WTC11 (cell line): Measurements from ENCODE around the gene ARV1. TPM values are rescaled to one million over a fixed set of nuclear protein-coding genes. Genes with fewer than 3 reads are reported as not detected.

Experiments
- ATAC-seq: fragments of 200-7000 bp; cut with Tn5 transposase; 2 replicates; pipeline ENCODE4 v1.10.0; 2021; ENCODE audit warnings: mild to moderate bottlenecking, moderate library complexity
- CTCF ChIA-PET: fragments of 300-600 bp; sonication (Branson Sonifier 250); formaldehyde crosslinking; loops from one replicate; lab custom pipeline; 2021; ENCODE audit warnings: antibody characterized with exemption; lab: Charles Lee
- POLR2A ChIA-PET: fragments of 350-600 bp; sonication (Branson Sonifier 250); formaldehyde crosslinking; loops from one replicate; lab custom pipeline; 2021; ENCODE audit warnings: antibody characterized with exemption; lab: Charles Lee
- DNase-seq: peaks from one replicate; pipeline ENCODE4 v3.0.0; 2021; ENCODE audit warnings: low spot score
- H3K27ac Mint-ChIP-seq: 2 replicates; pipeline ENCODE4 v1.8.0; 2021; ENCODE audit warnings: mixed read lengths
- H3K27me3 Mint-ChIP-seq: 2 replicates; pipeline ENCODE4 v1.8.0; 2021; ENCODE audit warnings: low read depth, mild to moderate bottlenecking, moderate library complexity, mixed read lengths
- H3K36me3 Mint-ChIP-seq: 2 replicates; pipeline ENCODE4 v1.8.0; 2021; ENCODE audit warnings: mixed read lengths
- H3K4me1 Mint-ChIP-seq: 2 replicates; pipeline ENCODE4 v1.8.0; 2022; ENCODE audit warnings: mixed read lengths
- H3K4me3 Mint-ChIP-seq: 2 replicates; pipeline ENCODE4 v1.8.0; 2021; ENCODE audit warnings: mild to moderate bottlenecking, moderate library complexity, mixed read lengths
- H3K9me3 Mint-ChIP-seq: 2 replicates; pipeline ENCODE4 v1.8.0; 2021; ENCODE audit warnings: mixed read lengths
- CBFB ChIP-seq: sonication (generic); formaldehyde crosslinking; IDR thresholded peaks from 2 replicates; pipeline ENCODE4 v1.8.1; 2022; ENCODE audit warnings: mild to moderate bottlenecking, low read depth, missing genetic modification reagents
- CDX4 ChIP-seq: fragments of 250-450 bp; sonication (Bioruptor Pico); IDR thresholded peaks from 2 replicates; pipeline ENCODE4 v1.9.0; 2021; ENCODE audit warnings: moderate library complexity, mild to moderate bottlenecking, inconsistent platforms, borderline replicate concordance
- E2F4 ChIP-seq: sonication (generic); formaldehyde crosslinking; IDR thresholded peaks from 2 replicates; pipeline ENCODE4 v1.8.1; 2022; ENCODE audit warnings: low read depth, mild to moderate bottlenecking, moderate library complexity, missing genetic modification reagents, borderline replicate concordance
- E2F5 ChIP-seq: sonication (generic); formaldehyde crosslinking; IDR thresholded peaks from 2 replicates; pipeline ENCODE4 v1.8.1; 2022; ENCODE audit warnings: mild to moderate bottlenecking, moderate library complexity, missing genetic modification reagents
- ELF4 ChIP-seq: sonication (generic); formaldehyde crosslinking; IDR thresholded peaks from 2 replicates; pipeline ENCODE4 v1.8.1; 2022; ENCODE audit warnings: low read depth, mild to moderate bottlenecking, moderate library complexity, missing genetic modification reagents
- FOXK1 ChIP-seq: sonication (generic); formaldehyde crosslinking; IDR thresholded peaks from 2 replicates; pipeline ENCODE4 v1.8.0; 2022; ENCODE audit warnings: mild to moderate bottlenecking, moderate library complexity, missing genetic modification reagents
- HMGA2 ChIP-seq: fragments of 250-450 bp; sonication (Bioruptor Pico); IDR thresholded peaks from 2 replicates; pipeline ENCODE4 v1.4.0; 2021; ENCODE audit warnings: mild to moderate bottlenecking, moderate library complexity
- JAZF1 ChIP-seq: fragments of 250-450 bp; sonication (Bioruptor Pico); IDR thresholded peaks from 2 replicates; pipeline ENCODE4 v1.9.0; 2021; ENCODE audit warnings: moderate library complexity, mild to moderate bottlenecking, inconsistent platforms
- JUN ChIP-seq: sonication (generic); formaldehyde crosslinking; IDR thresholded peaks from 2 replicates; pipeline ENCODE4 v1.8.0; 2023; ENCODE audit warnings: mild to moderate bottlenecking, missing genetic modification reagents
- NFE2L1 ChIP-seq: sonication (generic); formaldehyde crosslinking; IDR thresholded peaks from 2 replicates; pipeline ENCODE4 v1.8.1; 2023; ENCODE audit warnings: missing genetic modification reagents
- OVOL2 ChIP-seq: fragments of 250-450 bp; sonication (Bioruptor Pico); IDR thresholded peaks from 2 replicates; pipeline ENCODE4 v1.9.0; 2021; ENCODE audit warnings: mild to moderate bottlenecking, borderline replicate concordance
- PRRX2 ChIP-seq: fragments of 250-450 bp; sonication (Bioruptor Pico); IDR thresholded peaks from 2 replicates; pipeline ENCODE4 v1.8.0; 2021; ENCODE audit warnings: mild to moderate bottlenecking
- SMAD3 ChIP-seq: sonication (generic); formaldehyde crosslinking; IDR thresholded peaks from 2 replicates; pipeline ENCODE4 v1.8.0; 2022; ENCODE audit warnings: missing genetic modification reagents, mild to moderate bottlenecking, borderline replicate concordance
- TEAD1 ChIP-seq: sonication (generic); formaldehyde crosslinking; IDR thresholded peaks from 2 replicates; pipeline ENCODE4 v1.8.0; 2022; ENCODE audit warnings: mild to moderate bottlenecking, missing genetic modification reagents
- USF2 ChIP-seq: sonication (generic); formaldehyde crosslinking; IDR thresholded peaks from 2 replicates; pipeline ENCODE4 v1.8.1; 2023; ENCODE audit warnings: mild to moderate bottlenecking, missing genetic modification reagents, moderate library complexity
- ZNF121 ChIP-seq: sonication (generic); formaldehyde crosslinking; IDR thresholded peaks from 2 replicates; pipeline ENCODE4 v1.8.0; 2023; ENCODE audit warnings: missing genetic modification reagents
- ZNF232 ChIP-seq: sonication (generic); formaldehyde crosslinking; IDR thresholded peaks from 2 replicates; pipeline ENCODE4 v1.8.0; 2022; ENCODE audit warnings: mild to moderate bottlenecking, missing genetic modification reagents
- ZNF281 ChIP-seq: sonication (generic); formaldehyde crosslinking; IDR thresholded peaks from 2 replicates; pipeline ENCODE4 v1.8.0; 2023; ENCODE audit warnings: mild to moderate bottlenecking, missing genetic modification reagents
- ZNF317 ChIP-seq: sonication (generic); formaldehyde crosslinking; IDR thresholded peaks from 2 replicates; pipeline ENCODE4 v1.8.1; 2023; ENCODE audit warnings: low read depth, mild to moderate bottlenecking, moderate library complexity, missing genetic modification reagents, borderline replicate concordance
- ZSCAN18 ChIP-seq: fragments of 250-450 bp; sonication (Bioruptor Pico); IDR thresholded peaks from 2 replicates; pipeline ENCODE4 v2.1.2; 2022; ENCODE audit warnings: mild to moderate bottlenecking, moderate library complexity
- total RNA-seq: library from RNA; stranded (reverse); gene quantifications from 3 replicates; pipeline ENCODE4 v1.2.3, GENCODE V29; 2021

ARV1 gene
- total RNA-seq, 1 experiment from 2014 or later, result 9.1 TPM

- no peak for TF ChIP-seq CDX4 (CRISPR knock-in tag)
- no peak for TF ChIP-seq HMGA2
- TF ChIP-seq ZNF317 (CRISPR knock-in tag), result no peak
Observed at GRCh38 chr1:231029841-231030240, 50.9 kb downstream of the ARV1 start (continued).

GRCh38 chr1:231032963-231033362, 54.1 kb downstream of the ARV1 start:
- H3K4me3 Mint-ChIP-seq, result no peak overlapping the region
- POLR2A ChIA-PET, result no interaction called here
- H3K36me3 Mint-ChIP-seq, result no peaks in the 10 kb centered on the region
- CTCF ChIA-PET, result no interaction called here
- TF ChIP-seq CBFB (no peak), SMAD3 (CRISPR knock-in tag) (no peak), USF2 (CRISPR knock-in tag) (no peak), JAZF1 (CRISPR knock-in tag) (no peak), ZNF232 (CRISPR knock-in tag) (no peak), E2F5 (CRISPR knock-in tag) (no peak), HMGA2 (no peak), E2F4 (CRISPR knock-in tag) (no peak), ELF4 (CRISPR knock-in tag) (no peak), TEAD1 (CRISPR knock-in tag) (no peak), JUN (CRISPR knock-in tag) (no peak), OVOL2 (CRISPR knock-in tag) (no peak), FOXK1 (CRISPR knock-in tag) (no peak), CDX4 (CRISPR knock-in tag) (no peak)
- H3K27me3 Mint-ChIP-seq, result peaks cover 64% of the 10 kb centered on the region
- ATAC-seq, result no peak
- peaks cover 6% of the 10 kb centered on the region for H3K4me1 Mint-ChIP-seq
- H3K27ac Mint-ChIP-seq, result no peak overlapping the region
- H3K9me3 Mint-ChIP-seq, result no peaks in the 10 kb centered on the region
- DNase-seq, result no peak

- Mint-ChIP-seq H3K27me3 (peaks cover 76% of the 10 kb centered on the region), H3K27ac (no peak overlapping the region), H3K4me1 (no peaks in the 10 kb centered on the region), H3K4me3 (no peak overlapping the region), H3K9me3 (no peaks in the 10 kb centered on the region), H3K36me3 (no peaks in the 10 kb centered on the region)
- ATAC-seq, result no peak
- POLR2A ChIA-PET, result no interaction called here
- CTCF ChIA-PET, result interaction anchor here (1.5 kb wide), 1 partner anchor 57 kb away, joined by 4 read pairs; no protein-coding TSS in a partner anchor
- TF ChIP-seq ZSCAN18 (no peak), PRRX2 (no peak), NFE2L1 (no peak), ZNF121 (CRISPR knock-in tag) (no peak), ZNF281 (CRISPR knock-in tag) (no peak)
- no peak for DNase-seq
Observed at GRCh38 chr1:231035799-231036198, 56.9 kb downstream of the ARV1 start.
